ENCODE results near the gene CALD1. TPM values are rescaled to one million over a fixed set of nuclear protein-coding genes. Genes with fewer than 3 reads are reported as not detected.

CALD1 gene
- total and polyA plus RNA-seq, 4 experiments from 2014 or later = 0.13 TPM; not detected in 3

DNA sequence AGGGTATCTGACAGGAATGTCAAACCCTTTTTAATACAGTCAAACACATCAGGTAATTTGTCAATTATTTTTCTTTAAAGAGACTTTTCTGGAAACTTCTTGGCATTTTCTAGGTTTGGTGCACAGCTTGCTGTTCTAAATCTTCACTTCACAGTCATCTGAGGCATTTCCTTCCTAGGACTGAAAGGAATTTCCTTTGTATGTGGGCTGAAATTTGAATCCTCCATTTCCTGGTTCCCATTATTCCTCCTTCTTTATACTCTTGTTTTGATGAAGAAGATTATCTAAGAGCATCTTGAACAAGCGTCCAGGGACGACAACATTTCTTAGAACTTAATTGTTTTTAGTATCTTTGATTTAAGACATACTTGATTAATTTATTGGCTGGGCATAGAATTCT is 24.9 kb downstream of the CALD1 start:
- CTCF ChIA-PET (ENCODE audit: partially characterized antibody) = no interaction called here
- H3K36me3 Mint-ChIP-seq = no peaks in the 10 kb centered on the region
- H3K4me1 ChIP-seq (ENCODE audit: insufficient read depth, low read length) = no peaks in the 10 kb centered on the region
- H3K9me3 Mint-ChIP-seq = peaks cover 0 to 4% (median 0%) of the 10 kb centered on the region in 8 donors
- POLR2A ChIA-PET (ENCODE audit: partially characterized antibody) = no interaction called here
- no peak overlapping the region for H3K27ac Mint-ChIP-seq
- intact Hi-C loops (cut with micrococcal nuclease) = no loop called here
- H3K9me3 ChIP-seq (ENCODE audit: control insufficient read depth in 1 of 2, low read length in 2 of 2) = no peaks in the 10 kb centered on the region
- H3K4me1 Mint-ChIP-seq = no peaks in the 10 kb centered on the region
- no peaks in the 10 kb centered on the region for H3K27me3 ChIP-seq (ENCODE audit: insufficient read depth, low read length)
- no peak for DNase-seq
- H3K36me3 ChIP-seq (ENCODE audit: insufficient read depth, low read length) = no peaks in the 10 kb centered on the region
- H3K4me3 ChIP-seq (ENCODE audit: low read length in 2 of 2) = no peak overlapping the region
- peaks cover 1 to 2% of the 10 kb centered on the region in 2 donors for H3K27me3 Mint-ChIP-seq
- no peak overlapping the region for H3K4me3 Mint-ChIP-seq
- H3K27ac ChIP-seq (ENCODE audit: low read depth, low read length) = no peak overlapping the region

GRCh38 chr7:134804854-134805253 is 25.4 kb downstream of the CALD1 start:
- Mint-ChIP-seq H3K4me1 (no peaks in the 10 kb centered on the region), H3K36me3 (no peaks in the 10 kb centered on the region), H3K27ac (no peak overlapping the region), H3K4me3 (no peak overlapping the region), H3K9me3 (peaks cover 0 to 3% (median 0%) of the 10 kb centered on the region in 8 donors), H3K27me3 (peaks cover 1 to 2% of the 10 kb centered on the region in 2 donors)
- POLR2A ChIA-PET (ENCODE audit: partially characterized antibody) = no interaction called here
- no peak overlapping the region for H3K4me3 ChIP-seq (ENCODE audit: low read length in 2 of 2)
- no peaks in the 10 kb centered on the region for H3K27me3 ChIP-seq (ENCODE audit: insufficient read depth, low read length)
- H3K4me1 ChIP-seq (ENCODE audit: insufficient read depth, low read length) = no peaks in the 10 kb centered on the region
- no peaks in the 10 kb centered on the region for H3K36me3 ChIP-seq (ENCODE audit: insufficient read depth, low read length)
- no peak for DNase-seq
- intact Hi-C loops (cut with micrococcal nuclease) = no loop called here
- no peaks in the 10 kb centered on the region for H3K9me3 ChIP-seq (ENCODE audit: control insufficient read depth in 1 of 2, low read length in 2 of 2)
- CTCF ChIA-PET (ENCODE audit: partially characterized antibody) = no interaction called here
- H3K27ac ChIP-seq (ENCODE audit: low read depth, low read length) = no peak overlapping the region

- H3K4me3 ChIP-seq (ENCODE audit: low read length in 2 of 2) = no peak overlapping the region
- no peaks in the 10 kb centered on the region for H3K27me3 ChIP-seq (ENCODE audit: insufficient read depth, low read length)
- no peak overlapping the region for H3K27ac Mint-ChIP-seq
- DNase-seq = no peak
- H3K9me3 ChIP-seq (ENCODE audit: control insufficient read depth in 1 of 2, low read length in 2 of 2) = no peaks in the 10 kb centered on the region
- peaks cover 1 to 2% of the 10 kb centered on the region in 2 donors for H3K27me3 Mint-ChIP-seq
- no peaks in the 10 kb centered on the region for H3K4me1 ChIP-seq (ENCODE audit: insufficient read depth, low read length)
- H3K4me1 Mint-ChIP-seq = no peaks in the 10 kb centered on the region
- no peak overlapping the region for H3K4me3 Mint-ChIP-seq
- no peak overlapping the region for H3K27ac ChIP-seq (ENCODE audit: low read depth, low read length)
- CTCF ChIA-PET (ENCODE audit: partially characterized antibody) = no interaction called here
- no peaks in the 10 kb centered on the region for H3K36me3 ChIP-seq (ENCODE audit: insufficient read depth, low read length)
- POLR2A ChIA-PET (ENCODE audit: partially characterized antibody) = no interaction called here
- no peaks in the 10 kb centered on the region for H3K36me3 Mint-ChIP-seq
- H3K9me3 Mint-ChIP-seq = peaks cover 0 to 3% (median 0%) of the 10 kb centered on the region in 8 donors
- intact Hi-C loops (cut with micrococcal nuclease) = no loop called here
Measured at GRCh38 chr7:134806197-134806596, 26.8 kb downstream of the CALD1 start.

- no peaks in the 10 kb centered on the region for H3K4me1 Mint-ChIP-seq
- no peaks in the 10 kb centered on the region for H3K36me3 Mint-ChIP-seq
- no peaks in the 10 kb centered on the region for H3K4me1 ChIP-seq (ENCODE audit: insufficient read depth, low read length)
- H3K9me3 Mint-ChIP-seq = no peaks in the 10 kb centered on the region
- H3K27me3 ChIP-seq (ENCODE audit: insufficient read depth, low read length) = no peaks in the 10 kb centered on the region
- H3K27ac Mint-ChIP-seq = no peak overlapping the region
- H3K27ac ChIP-seq (ENCODE audit: low read depth, low read length) = no peak overlapping the region
- ChIA-PET POLR2A (ENCODE audit: partially characterized antibody) (no interaction called here), CTCF (ENCODE audit: partially characterized antibody) (interaction anchor here (0.8 kb wide), 1 partner anchor 24 kb away, joined by 3 read pairs; no protein-coding TSS in a partner anchor)
- H3K27me3 Mint-ChIP-seq = peaks cover 0 to 2% of the 10 kb centered on the region in 2 donors
- H3K4me3 Mint-ChIP-seq = no peak overlapping the region
- no peaks in the 10 kb centered on the region for H3K36me3 ChIP-seq (ENCODE audit: insufficient read depth, low read length)
- no peaks in the 10 kb centered on the region for H3K9me3 ChIP-seq (ENCODE audit: control insufficient read depth in 1 of 2, low read length in 2 of 2)
- no peak overlapping the region for H3K4me3 ChIP-seq (ENCODE audit: low read length in 2 of 2)
- DNase-seq = no peak
- intact Hi-C loops (cut with micrococcal nuclease) = no loop called here
Measured at GRCh38 chr7:134809616-134810015, 30.2 kb downstream of the CALD1 start.

GRCh38 chr7:134811765-134812164 is 32.3 kb downstream of the CALD1 start:
- CTCF ChIA-PET (ENCODE audit: partially characterized antibody) = no interaction called here
- Histone ChIP-seq H3K27me3 (ENCODE audit: insufficient read depth, low read length) (no peaks in the 10 kb centered on the region), H3K4me3 (ENCODE audit: low read length in 2 of 2) (no peak overlapping the region), H3K36me3 (ENCODE audit: insufficient read depth, low read length) (no peaks in the 10 kb centered on the region), H3K27ac (ENCODE audit: low read depth, low read length) (no peak overlapping the region), H3K9me3 (ENCODE audit: control insufficient read depth in 1 of 2, low read length in 2 of 2) (no peaks in the 10 kb centered on the region), H3K4me1 (ENCODE audit: insufficient read depth, low read length) (no peaks in the 10 kb centered on the region)
- Mint-ChIP-seq H3K27me3 (peaks cover 0 to 2% of the 10 kb centered on the region in 2 donors), H3K36me3 (no peaks in the 10 kb centered on the region), H3K27ac (no peak overlapping the region), H3K4me1 (no peaks in the 10 kb centered on the region), H3K4me3 (no peak overlapping the region), H3K9me3 (no peaks in the 10 kb centered on the region)
- POLR2A ChIA-PET (ENCODE audit: partially characterized antibody) = no interaction called here
- DNase-seq = no peak
- intact Hi-C loops (cut with micrococcal nuclease) = no loop called here

DNA sequence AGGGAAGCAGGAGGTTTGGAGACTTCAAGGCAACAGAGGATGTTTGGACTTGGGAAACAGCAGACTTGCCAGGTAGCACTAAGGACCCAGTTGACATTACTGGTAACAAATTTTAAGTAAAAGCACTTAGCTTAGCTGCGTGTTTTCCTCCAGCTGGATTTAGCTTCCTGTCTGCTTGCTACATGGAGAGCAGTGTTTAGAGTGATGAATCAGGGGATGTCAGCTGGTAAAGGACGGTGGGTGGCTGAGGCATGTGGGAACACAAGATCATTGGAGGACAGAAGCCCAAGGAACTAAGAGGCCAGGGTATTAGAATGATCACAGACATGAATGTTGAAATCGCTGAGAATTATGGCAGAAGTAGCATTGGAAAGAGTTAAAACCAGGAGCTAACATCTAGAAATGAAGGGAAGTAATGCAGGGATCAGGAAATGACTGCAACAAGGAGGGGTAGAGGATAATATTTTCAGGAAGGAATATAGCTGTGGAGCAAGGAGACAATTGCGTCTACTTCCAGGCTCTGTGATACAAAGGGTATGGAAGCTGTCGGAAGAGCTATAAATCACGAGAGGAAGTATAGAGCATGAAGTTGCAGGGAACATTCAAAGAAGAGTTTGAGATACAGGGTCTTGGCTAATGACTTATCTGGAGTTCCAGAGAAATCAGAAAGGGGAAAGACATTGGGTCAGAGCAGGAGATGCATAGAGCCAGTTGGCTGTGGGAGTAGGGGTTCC is 34.4 kb downstream of the CALD1 start:
- Mint-ChIP-seq H3K27ac (no peak overlapping the region), H3K4me1 (no peaks in the 10 kb centered on the region), H3K4me3 (no peak overlapping the region), H3K36me3 (no peaks in the 10 kb centered on the region), H3K27me3 (no peaks in the 10 kb centered on the region), H3K9me3 (no peaks in the 10 kb centered on the region)
- Histone ChIP-seq H3K27ac (ENCODE audit: low read depth, low read length) (no peak overlapping the region), H3K4me1 (ENCODE audit: insufficient read depth, low read length) (no peaks in the 10 kb centered on the region), H3K27me3 (ENCODE audit: insufficient read depth, low read length) (no peaks in the 10 kb centered on the region), H3K9me3 (ENCODE audit: control insufficient read depth in 1 of 2, low read length in 2 of 2) (no peaks in the 10 kb centered on the region), H3K4me3 (ENCODE audit: low read length in 2 of 2) (no peak overlapping the region), H3K36me3 (ENCODE audit: insufficient read depth, low read length) (no peaks in the 10 kb centered on the region)
- intact Hi-C loops (cut with micrococcal nuclease) = no loop called here
- ChIA-PET POLR2A (ENCODE audit: partially characterized antibody) (no interaction called here), CTCF (ENCODE audit: partially characterized antibody) (interaction anchor here (0.9 to 1.7 kb wide), 2 partner anchors 17 to 172 kb away, joined by 3 to 5 read pairs; partner anchors contain the start of gene AGBL3)
- no peak for DNase-seq

- Histone ChIP-seq H3K4me1 (ENCODE audit: insufficient read depth, low read length) (no peaks in the 10 kb centered on the region), H3K9me3 (ENCODE audit: control insufficient read depth in 1 of 2, low read length in 2 of 2) (no peaks in the 10 kb centered on the region), H3K4me3 (ENCODE audit: low read length in 2 of 2) (no peak overlapping the region), H3K27ac (ENCODE audit: low read depth, low read length) (no peak overlapping the region), H3K27me3 (ENCODE audit: insufficient read depth, low read length) (no peaks in the 10 kb centered on the region), H3K36me3 (ENCODE audit: insufficient read depth, low read length) (no peaks in the 10 kb centered on the region)
- H3K4me3 Mint-ChIP-seq = no peak overlapping the region
- no peak overlapping the region for H3K27ac Mint-ChIP-seq
- intact Hi-C loops (cut with micrococcal nuclease) = no loop called here
- ChIA-PET CTCF (ENCODE audit: partially characterized antibody) (interaction anchor here (1.7 kb wide), 1 partner anchor 171 kb away, joined by 5 read pairs; the partner anchor contains the start of gene AGBL3), POLR2A (ENCODE audit: partially characterized antibody) (no interaction called here)
- no peaks in the 10 kb centered on the region for H3K4me1 Mint-ChIP-seq
- no peaks in the 10 kb centered on the region for H3K36me3 Mint-ChIP-seq
- H3K9me3 Mint-ChIP-seq = no peaks in the 10 kb centered on the region
- no peaks in the 10 kb centered on the region for H3K27me3 Mint-ChIP-seq
- DNase-seq = no peak
Measured at GRCh38 chr7:134814730-134815364, 35.4 kb downstream of the CALD1 start.

Measured in CD4-positive, alpha-beta memory T cell (primary cell).